H1 (cell line): ENCODE measurements around the gene MAP2K5.

Source experiments
- CREB1 ChIP-seq: IDR thresholded peaks from 2 replicates; pipeline ENCODE4 v1.6.1; 2012; ENCODE audit warnings: inconsistent platforms
- CTCF ChIP-seq, 3 experiments: IDR thresholded peaks; 1 replicate in 2 of 3; 2 replicates in 1 of 3; pipeline versions ENCODE4 v1.5.1 to v1.6.1; 2011; ENCODE audit warnings: low read length in 3 of 3, mild to moderate bottlenecking in 3 of 3, inconsistent platforms in 2 of 3, low read depth in 1 of 3, moderate library complexity in 1 of 3; ENCODE audit not compliant: insufficient read depth in 1 of 3; ENCODE audit errors: control extremely low read depth in 1 of 3
- EZH2 ChIP-seq: fragments of 200-600 bp; sonication (generic); IDR thresholded peaks from 2 replicates; pipeline ENCODE4 v1.7.1; 2012; ENCODE audit warnings: low read depth, mild to moderate bottlenecking, moderate library complexity, low read length, inconsistent platforms; ENCODE audit not compliant: severe bottlenecking
- HDAC6 ChIP-seq: IDR thresholded peaks from one replicate; pipeline ENCODE4 v1.7.1; 2012; ENCODE audit warnings: low read depth, mild to moderate bottlenecking, inconsistent platforms, low read length, moderate library complexity
- MAX ChIP-seq: IDR thresholded peaks from 2 replicates; pipeline ENCODE4 v1.6.1; 2012; ENCODE audit warnings: inconsistent platforms
- POLR2AphosphoS5 ChIP-seq: IDR thresholded peaks from 2 replicates; pipeline ENCODE4 v1.6.1; 2011; ENCODE audit warnings: low read depth, low read length
- RAD21 ChIP-seq, 2 experiments: IDR thresholded peaks in 1 of 2; conservative IDR thresholded peaks in 1 of 2; 2 replicates each; pipeline ENCODE4 v1.6.1; 2011; ENCODE audit warnings: low read depth in 2 of 2, low read length in 2 of 2, improper control_type of control experiment in 1 of 2, inconsistent platforms in 1 of 2, mild to moderate bottlenecking in 1 of 2, moderate library complexity in 1 of 2
- SIX5 ChIP-seq: IDR thresholded peaks from 2 replicates; pipeline ENCODE4 v1.6.1; 2011; ENCODE audit warnings: mild to moderate bottlenecking, low read depth, low read length
- ZNF274 ChIP-seq: IDR thresholded peaks from 2 replicates; pipeline ENCODE4 v1.7.0; 2012; ENCODE audit warnings: low read length, borderline replicate concordance; ENCODE audit errors: extremely low read depth

- TF ChIP-seq RAD21 (IDR thresholded peaks at IDR 0.05 in 1 of 2, conservative IDR thresholded peaks at IDR 0.05 in 1 of 2; ENCODE audit: low read depth in 2 of 2, low read length in 2 of 2) = no peak
- TF ChIP-seq ZNF274 = no peak
- no peak for TF ChIP-seq EZH2
- no peak for TF ChIP-seq MAX
- no peak for TF ChIP-seq POLR2AphosphoS5
- no peak for TF ChIP-seq CREB1
- TF ChIP-seq SIX5 = no peak
- TF ChIP-seq CTCF (IDR thresholded peaks at IDR 0.05; ENCODE audit: control extremely low read depth in 1 of 3, insufficient read depth in 1 of 3, low read depth in 1 of 3, low read length in 3 of 3) = no peak
- TF ChIP-seq HDAC6 = no peak
These were observed 51.1 kb downstream of the MAP2K5 start for GRCh38 chr15:67593562-67593961.
